Loucy (cell line): Measurements from ENCODE around the gene SYCP2L.
A peak's percentile ranks its signal among the peaks of the same experiment; 100 is the strongest.

Source experiments
- H2AFZ ChIP-seq: fragments of 200-600 bp; sonication (generic); 2 replicates; pipeline ENCODE4 v1.6.0; 2016; ENCODE audit warnings: antibody characterized with exemption, mild to moderate bottlenecking, low read length, moderate library complexity
- H3F3A ChIP-seq: fragments of 200-600 bp; 2 replicates; pipeline ENCODE4 v1.6.0; 2016; ENCODE audit warnings: antibody characterized with exemption, low read depth, mild to moderate bottlenecking
- H3K27me3 ChIP-seq: fragments of 200-600 bp; sonication (generic); 2 replicates; pipeline ENCODE4 v1.6.1; 2014; ENCODE audit warnings: low read length, mild to moderate bottlenecking; ENCODE audit not compliant: insufficient read depth, poor library complexity, severe bottlenecking
- H3K36me3 ChIP-seq: fragments of 200-600 bp; sonication (generic); 2 replicates; pipeline ENCODE4 v1.6.1; 2016; ENCODE audit warnings: low read length; ENCODE audit not compliant: insufficient read depth
- H3K4me1 ChIP-seq: fragments of 200-600 bp; sonication (generic); 2 replicates; pipeline ENCODE4 v1.5.1; 2014; ENCODE audit warnings: low read length, mild to moderate bottlenecking; ENCODE audit not compliant: insufficient read depth, poor library complexity, severe bottlenecking
- H3K4me2 ChIP-seq: fragments of 200-600 bp; sonication (generic); 2 replicates; pipeline ENCODE4 v1.6.0; 2014; ENCODE audit warnings: antibody characterized with exemption, low read length, low read depth, mild to moderate bottlenecking; ENCODE audit not compliant: poor library complexity, severe bottlenecking
- H3K4me3 ChIP-seq: fragments of 200-600 bp; sonication (generic); 2 replicates; pipeline ENCODE4 v1.5.1; 2014; ENCODE audit warnings: low read length, mild to moderate bottlenecking, mixed read lengths; ENCODE audit not compliant: poor library complexity, severe bottlenecking
- H3K79me2 ChIP-seq: fragments of 200-600 bp; sonication (generic); 2 replicates; pipeline ENCODE4 v1.6.1; 2014; ENCODE audit warnings: low read length; ENCODE audit not compliant: insufficient read depth
- H3K9ac ChIP-seq: fragments of 200-600 bp; sonication (generic); 2 replicates; pipeline ENCODE4 v1.6.0; 2014; ENCODE audit warnings: mild to moderate bottlenecking, low read depth, low read length, moderate library complexity; ENCODE audit not compliant: poor library complexity, severe bottlenecking
- H3K9me2 ChIP-seq: fragments of 200-600 bp; sonication (generic); replicated peaks from 2 replicates; pipeline ENCODE4 v1.6.1; 2016; ENCODE audit warnings: low read depth, low read length, mixed read lengths
- H3K9me3 ChIP-seq: fragments of 200-600 bp; sonication (generic); 2 replicates; pipeline ENCODE4 v1.6.1; 2014; ENCODE audit warnings: mild to moderate bottlenecking, antibody characterized with exemption, low read length, low read depth; ENCODE audit not compliant: insufficient read depth
- H4K20me1 ChIP-seq: fragments of 200-600 bp; sonication (generic); 2 replicates; pipeline ENCODE4 v1.6.0; 2014; ENCODE audit warnings: antibody characterized with exemption, low read length, mild to moderate bottlenecking; ENCODE audit not compliant: insufficient read depth, poor library complexity, severe bottlenecking
- CTCF ChIP-seq: fragments of 200-600 bp; sonication (generic); conservative IDR thresholded peaks from 2 replicates; pipeline ENCODE4 v1.5.1; 2014; ENCODE audit warnings: mild to moderate bottlenecking, antibody characterized with exemption, low read length
- EZH2phosphoT487 ChIP-seq: fragments of 200-600 bp; IDR thresholded peaks from 2 replicates; pipeline ENCODE4 v1.6.1; 2018; ENCODE audit warnings: antibody characterized with exemption, mild to moderate bottlenecking, moderate library complexity, borderline replicate concordance

The SYCP2L gene

DNA sequence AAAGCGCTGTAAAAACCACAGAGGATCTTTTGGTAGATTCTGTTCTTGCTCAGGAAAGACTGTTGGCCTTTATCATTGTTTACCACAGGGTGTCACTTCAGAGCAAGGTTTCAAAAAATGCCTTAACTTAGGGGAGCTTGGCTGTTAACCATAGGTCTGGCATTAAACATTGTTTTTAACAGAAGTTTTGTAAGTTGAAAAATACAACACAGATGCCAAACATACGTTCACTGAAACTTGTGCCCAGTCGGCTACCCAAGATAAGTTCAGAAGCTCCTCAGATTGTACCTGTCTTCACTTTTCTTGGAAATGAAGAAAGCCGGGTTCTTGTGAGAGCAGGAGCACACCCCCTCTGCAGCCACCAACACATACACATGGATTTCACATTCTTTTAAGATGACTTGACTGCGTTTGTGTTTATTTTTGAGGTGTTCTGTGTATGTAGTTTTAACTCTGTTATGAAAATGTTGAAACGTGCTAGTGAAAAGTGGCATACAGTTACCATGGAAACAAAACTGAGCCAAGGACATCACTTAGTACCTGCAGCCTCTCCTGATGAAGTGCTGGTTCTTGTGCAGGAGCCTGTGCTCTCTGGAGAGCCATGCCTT lies 64.9 kb downstream of the SYCP2L start:
- H3K4me3 ChIP-seq: no peak overlapping the region
- H4K20me1 ChIP-seq: no peaks in the 10 kb centered on the region
- no peaks in the 10 kb centered on the region for H3K27me3 ChIP-seq
- no peaks in the 10 kb centered on the region for H3F3A ChIP-seq
- no peak overlapping the region; the same call in 1 of the 2 replicates for H2AFZ ChIP-seq
- H3K9me3 ChIP-seq: no peaks in the 10 kb centered on the region
- H3K9me2 ChIP-seq: no peaks in the 10 kb centered on the region
- no peak overlapping the region for H3K9ac ChIP-seq
- TF ChIP-seq CTCF: peak; percentile 66
- no peak for TF ChIP-seq EZH2phosphoT487
- H3K4me1 ChIP-seq: no peaks in the 10 kb centered on the region
- H3K4me2 ChIP-seq: no peak overlapping the region
- no peaks in the 10 kb centered on the region for H3K79me2 ChIP-seq
- H3K36me3 ChIP-seq: no peaks in the 10 kb centered on the region

DNA sequence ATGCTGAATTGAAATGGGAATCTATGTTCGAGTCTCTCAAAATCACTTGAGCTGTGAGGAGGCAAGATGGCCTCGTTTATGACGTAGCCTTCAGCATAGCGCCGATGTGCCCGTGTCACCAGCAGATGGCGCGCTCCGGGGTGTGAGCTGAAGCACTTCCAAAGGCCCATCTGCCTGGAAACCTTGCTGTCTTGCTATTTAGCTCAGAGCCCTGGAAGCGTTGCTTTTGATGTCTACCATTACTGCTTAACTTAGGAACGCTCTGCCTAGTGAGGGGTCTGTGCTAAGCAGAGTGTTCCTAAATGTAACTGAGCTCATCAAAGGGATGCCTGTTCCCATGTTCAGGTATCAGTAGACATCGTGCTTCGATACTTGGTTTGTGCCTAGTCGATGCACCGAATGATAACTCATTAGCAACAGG lies 67.7 kb downstream of the SYCP2L start:
- no peak overlapping the region for H3K4me2 ChIP-seq
- peak overlapping the region; percentile 76 for H2AFZ ChIP-seq
- no peak overlapping the region for H3K9ac ChIP-seq
- no peaks in the 10 kb centered on the region for H3K27me3 ChIP-seq
- no peaks in the 10 kb centered on the region for H3K4me1 ChIP-seq
- H3K4me3 ChIP-seq: no peak overlapping the region
- no peaks in the 10 kb centered on the region for H3K79me2 ChIP-seq
- no peaks in the 10 kb centered on the region for H3K36me3 ChIP-seq
- no peaks in the 10 kb centered on the region for H3K9me2 ChIP-seq
- no peaks in the 10 kb centered on the region for H3F3A ChIP-seq
- H3K9me3 ChIP-seq: no peaks in the 10 kb centered on the region
- H4K20me1 ChIP-seq: no peaks in the 10 kb centered on the region
- TF ChIP-seq EZH2phosphoT487 (no peak), CTCF (peak; percentile 89)

GRCh38 chr6:10956776-10957175 lies 69.9 kb downstream of the SYCP2L start:
- no peak overlapping the region for H3K4me3 ChIP-seq
- H3K9me2 ChIP-seq: no peaks in the 10 kb centered on the region

More at GRCh38 chr6:10956776-10957175, 69.9 kb downstream of the SYCP2L start:
- H3K79me2 ChIP-seq: no peaks in the 10 kb centered on the region
- H2AFZ ChIP-seq: no peak overlapping the region
- no peak for TF ChIP-seq CTCF
- TF ChIP-seq EZH2phosphoT487: no peak
- H3K27me3 ChIP-seq: no peaks in the 10 kb centered on the region
- H3K36me3 ChIP-seq: no peaks in the 10 kb centered on the region
- no peaks in the 10 kb centered on the region for H3K4me1 ChIP-seq
- no peaks in the 10 kb centered on the region for H3K9me3 ChIP-seq
- no peaks in the 10 kb centered on the region for H4K20me1 ChIP-seq
- no peak overlapping the region for H3K4me2 ChIP-seq
- no peak overlapping the region for H3K9ac ChIP-seq
- H3F3A ChIP-seq: no peaks in the 10 kb centered on the region
